ENCODE measurements around the gene ZSCAN10.

DNA sequence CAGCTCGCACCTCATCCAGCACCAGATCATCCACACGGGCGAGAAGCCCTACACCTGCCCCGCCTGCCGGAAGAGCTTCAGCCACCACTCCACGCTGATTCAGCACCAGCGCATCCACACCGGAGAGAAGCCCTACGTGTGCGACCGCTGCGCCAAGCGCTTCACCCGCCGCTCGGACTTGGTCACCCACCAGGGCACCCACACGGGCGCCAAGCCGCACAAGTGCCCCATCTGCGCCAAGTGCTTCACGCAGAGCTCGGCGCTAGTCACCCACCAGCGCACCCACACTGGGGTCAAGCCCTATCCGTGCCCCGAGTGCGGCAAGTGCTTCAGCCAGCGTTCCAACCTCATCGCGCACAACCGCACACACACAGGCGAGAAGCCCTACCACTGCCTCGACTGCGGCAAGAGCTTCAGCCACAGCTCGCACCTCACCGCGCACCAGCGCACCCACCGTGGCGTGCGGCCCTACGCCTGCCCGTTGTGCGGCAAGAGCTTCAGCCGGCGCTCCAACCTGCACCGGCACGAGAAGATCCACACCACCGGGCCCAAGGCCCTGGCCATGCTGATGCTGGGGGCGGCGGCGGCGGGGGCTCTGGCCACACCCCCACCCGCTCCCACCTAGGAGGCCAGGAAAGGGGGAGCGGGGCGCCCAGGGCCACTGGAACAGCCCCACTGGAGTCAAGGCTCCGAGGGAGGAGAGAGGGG lies 20.8 kb upstream of the ZSCAN10 start:
- TF ChIP-seq, protein P1, sequence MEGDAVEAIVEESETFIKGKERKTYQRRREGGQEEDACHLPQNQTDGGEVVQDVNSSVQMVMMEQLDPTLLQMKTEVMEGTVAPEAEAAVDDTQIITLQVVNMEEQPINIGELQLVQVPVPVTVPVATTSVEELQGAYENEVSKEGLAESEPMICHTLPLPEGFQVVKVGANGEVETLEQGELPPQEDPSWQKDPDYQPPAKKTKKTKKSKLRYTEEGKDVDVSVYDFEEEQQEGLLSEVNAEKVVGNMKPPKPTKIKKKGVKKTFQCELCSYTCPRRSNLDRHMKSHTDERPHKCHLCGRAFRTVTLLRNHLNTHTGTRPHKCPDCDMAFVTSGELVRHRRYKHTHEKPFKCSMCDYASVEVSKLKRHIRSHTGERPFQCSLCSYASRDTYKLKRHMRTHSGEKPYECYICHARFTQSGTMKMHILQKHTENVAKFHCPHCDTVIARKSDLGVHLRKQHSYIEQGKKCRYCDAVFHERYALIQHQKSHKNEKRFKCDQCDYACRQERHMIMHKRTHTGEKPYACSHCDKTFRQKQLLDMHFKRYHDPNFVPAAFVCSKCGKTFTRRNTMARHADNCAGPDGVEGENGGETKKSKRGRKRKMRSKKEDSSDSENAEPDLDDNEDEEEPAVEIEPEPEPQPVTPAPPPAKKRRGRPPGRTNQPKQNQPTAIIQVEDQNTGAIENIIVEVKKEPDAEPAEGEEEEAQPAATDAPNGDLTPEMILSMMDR (IDR thresholded peaks at IDR 0.05; ENCODE audit: low read length), result no peak
- TF ChIP-seq EZH2phosphoT487 (IDR thresholded peaks at IDR 0.05; ENCODE audit: low read length), result no peak
- no peak for TF ChIP-seq EZH2 (optimal IDR thresholded peaks at IDR 0.05; ENCODE audit: low read depth, low read length)

Data from MM.1S (cell line).